Measurements from ENCODE around the gene FGFR4. TPM values are rescaled to one million over a fixed set of nuclear protein-coding genes. Genes with fewer than 3 reads are reported as not detected.

Gene FGFR4
- total RNA-seq, 1 experiment from 2014 or later: 14.7 TPM

GRCh38 chr5:177085985-177086653, 596 bp upstream of the FGFR4 start:
- Histone ChIP-seq H3K4me1 (replicated peaks; ENCODE audit: insufficient read depth) (no peaks in the 10 kb centered on the region), H3K4me3 (no peak overlapping the region), H3K9me2 (ENCODE audit: insufficient read depth) (no peaks in the 10 kb centered on the region), H3K4me2 (peak overlapping the region; percentile 51), H4K20me1 (ENCODE audit: insufficient read depth) (no peaks in the 10 kb centered on the region), H3K79me2 (ENCODE audit: low read depth) (no peaks in the 10 kb centered on the region), H3K9me3 (ENCODE audit: insufficient read depth, low read depth) (no peaks in the 10 kb centered on the region), H3K36me3 (ENCODE audit: low read depth) (no peaks in the 10 kb centered on the region), H2AFZ (no peak overlapping the region), H3K27me3 (ENCODE audit: insufficient read depth, low read depth) (0 out of 2 replicates have a peak, but pooled peaks cover 5% of the 10 kb centered on the region), H3F3A (ENCODE audit: insufficient read depth, low read depth) (peaks cover 28% of the 10 kb centered on the region; the same call in 1 of the 2 replicates), H3K27ac (no peak overlapping the region)
- CTCF ChIA-PET: interaction anchor here (0.6 to 1.4 kb wide), 4 partner anchors 14 to 425 kb away, joined by 3 to 6 read pairs (median 4); no protein-coding TSS in a partner anchor
- intact Hi-C loops (cut with micrococcal nuclease; ENCODE audit: unreplicated experiment): loop anchor here (2.0 to 5.0 kb wide), 2 partner anchors 264 to 439 kb away; partner anchors contain the start of gene TSPAN17
- BruUV-seq (replicated peaks): no TSS peak
- peak in 1 of 2 experiments; percentile 35 for DNase-seq
- TF ChIP-seq, protein P1, sequence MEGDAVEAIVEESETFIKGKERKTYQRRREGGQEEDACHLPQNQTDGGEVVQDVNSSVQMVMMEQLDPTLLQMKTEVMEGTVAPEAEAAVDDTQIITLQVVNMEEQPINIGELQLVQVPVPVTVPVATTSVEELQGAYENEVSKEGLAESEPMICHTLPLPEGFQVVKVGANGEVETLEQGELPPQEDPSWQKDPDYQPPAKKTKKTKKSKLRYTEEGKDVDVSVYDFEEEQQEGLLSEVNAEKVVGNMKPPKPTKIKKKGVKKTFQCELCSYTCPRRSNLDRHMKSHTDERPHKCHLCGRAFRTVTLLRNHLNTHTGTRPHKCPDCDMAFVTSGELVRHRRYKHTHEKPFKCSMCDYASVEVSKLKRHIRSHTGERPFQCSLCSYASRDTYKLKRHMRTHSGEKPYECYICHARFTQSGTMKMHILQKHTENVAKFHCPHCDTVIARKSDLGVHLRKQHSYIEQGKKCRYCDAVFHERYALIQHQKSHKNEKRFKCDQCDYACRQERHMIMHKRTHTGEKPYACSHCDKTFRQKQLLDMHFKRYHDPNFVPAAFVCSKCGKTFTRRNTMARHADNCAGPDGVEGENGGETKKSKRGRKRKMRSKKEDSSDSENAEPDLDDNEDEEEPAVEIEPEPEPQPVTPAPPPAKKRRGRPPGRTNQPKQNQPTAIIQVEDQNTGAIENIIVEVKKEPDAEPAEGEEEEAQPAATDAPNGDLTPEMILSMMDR (conservative IDR thresholded peaks at IDR 0.05): no peak
- TF ChIP-seq EZH2 (IDR thresholded peaks at IDR 0.05; ENCODE audit: low read depth): no peak
- POLR2A ChIA-PET (ENCODE audit: unreplicated experiment): interaction anchor here (0.5 to 0.6 kb wide), 4 partner anchors 23 to 548 kb away, joined by 3 to 11 read pairs (median 6); no protein-coding TSS in a partner anchor

GRCh38 chr5:177087398-177088005, 787 bp downstream of the FGFR4 start:
- no peaks in the 10 kb centered on the region for H3K79me2 ChIP-seq (ENCODE audit: low read depth)
- intact Hi-C loops (cut with micrococcal nuclease; ENCODE audit: unreplicated experiment): loop anchor here (2.0 to 5.0 kb wide), 2 partner anchors 265 to 441 kb away; partner anchors contain the start of gene TSPAN17
- DNase-seq: no peak
- peak overlapping the region; percentile 65 for H3K4me3 ChIP-seq
- H3K9me2 ChIP-seq (ENCODE audit: insufficient read depth): no peaks in the 10 kb centered on the region
- peaks cover 28% of the 10 kb centered on the region; the same call in 1 of the 2 replicates for H3F3A ChIP-seq (ENCODE audit: insufficient read depth, low read depth)
- peak overlapping the region; percentile 74 for H3K4me2 ChIP-seq
- no peak for TF ChIP-seq EZH2 (IDR thresholded peaks at IDR 0.05; ENCODE audit: low read depth)
- TF ChIP-seq, protein P1 (conservative IDR thresholded peaks at IDR 0.05): no peak
- no peaks in the 10 kb centered on the region for H3K4me1 ChIP-seq (replicated peaks; ENCODE audit: insufficient read depth)
- BruUV-seq (replicated peaks): TSS peak; percentile 55
- H3K36me3 ChIP-seq (ENCODE audit: low read depth): no peaks in the 10 kb centered on the region
- ChIA-PET POLR2A (ENCODE audit: unreplicated experiment) (interaction anchor here (0.7 kb wide), 1 partner anchor 22 kb away, joined by 6 read pairs; no protein-coding TSS in a partner anchor), CTCF (interaction anchor here (0.6 to 0.7 kb wide), 3 partner anchors 53 to 410 kb away, joined by 3 to 10 read pairs (median 4); partner anchors contain the start of gene PDLIM7)
- 0 out of 2 replicates have a peak, but pooled peaks cover 5% of the 10 kb centered on the region for H3K27me3 ChIP-seq (ENCODE audit: insufficient read depth, low read depth)
- no peaks in the 10 kb centered on the region for H3K9me3 ChIP-seq (ENCODE audit: insufficient read depth, low read depth)
- H3K27ac ChIP-seq: no peak overlapping the region
- no peaks in the 10 kb centered on the region for H4K20me1 ChIP-seq (ENCODE audit: insufficient read depth)
- H2AFZ ChIP-seq: peak overlapping the region; percentile 91

- H2AFZ ChIP-seq: no peak overlapping the region
- H4K20me1 ChIP-seq (ENCODE audit: insufficient read depth): no peaks in the 10 kb centered on the region
- POLR2A ChIA-PET (ENCODE audit: unreplicated experiment): interaction anchor here (0.7 kb wide), 1 partner anchor 10 kb away, joined by 3 read pairs; no protein-coding TSS in a partner anchor
- CTCF ChIA-PET: no interaction called here
- no peaks in the 10 kb centered on the region for H3K9me2 ChIP-seq (ENCODE audit: insufficient read depth)
- no peak for TF ChIP-seq EZH2 (IDR thresholded peaks at IDR 0.05; ENCODE audit: low read depth)
- TF ChIP-seq, protein P1 (conservative IDR thresholded peaks at IDR 0.05): no peak
- no peaks in the 10 kb centered on the region for H3K9me3 ChIP-seq (ENCODE audit: insufficient read depth, low read depth)
- no peak overlapping the region for H3K4me3 ChIP-seq
- H3F3A ChIP-seq (ENCODE audit: insufficient read depth, low read depth): peaks cover 28% of the 10 kb centered on the region; the same call in 1 of the 2 replicates
- no peak overlapping the region for H3K27ac ChIP-seq
- BruUV-seq (replicated peaks): no TSS peak
- no peak for DNase-seq
- intact Hi-C loops (cut with micrococcal nuclease; ENCODE audit: unreplicated experiment): loop anchor here (5.0 kb wide), 1 partner anchor 267 kb away; no protein-coding TSS in a partner anchor
- 0 out of 2 replicates have a peak, but pooled peaks cover 1% of the 10 kb centered on the region for H3K27me3 ChIP-seq (ENCODE audit: insufficient read depth, low read depth)
- H3K4me1 ChIP-seq (replicated peaks; ENCODE audit: insufficient read depth): no peaks in the 10 kb centered on the region
- H3K79me2 ChIP-seq (ENCODE audit: low read depth): no peaks in the 10 kb centered on the region
- no peak overlapping the region for H3K4me2 ChIP-seq
- no peaks in the 10 kb centered on the region for H3K36me3 ChIP-seq (ENCODE audit: low read depth)
Measured at GRCh38 chr5:177089127-177089526, 2.4 kb downstream of the FGFR4 start.
